Tibial artery (tissue), 4 donors: Measurements from ENCODE around the gene TPSB2.

ENCODE experiments used
- DNase-seq, 2 donors: peaks; one replicate each; pipeline ENCODE4 v3.0.0-alpha.2; 2019
- H3K27ac ChIP-seq, 2 donors: fragments of 200-600 bp; sonication (generic) in 1 of 2; 1 replicate in 1 of 2; 2 replicates in 1 of 2; pipeline ENCODE4 v1.5.1; 2018 to 2019; ENCODE audit warnings: mild to moderate bottlenecking in 1 of 2
- H3K27me3 ChIP-seq, 2 donors: fragments of 200-600 bp; sonication (generic) in 1 of 2; one replicate each; pipeline versions ENCODE4 v1.5.1 to v1.6.0; 2016 to 2019
- H3K36me3 ChIP-seq, 3 donors: fragments of 200-600 bp; sonication (generic) in 2 of 3; one replicate each; pipeline ENCODE4 v1.5.1; 2016 to 2019; ENCODE audit warnings: mild to moderate bottlenecking in 2 of 3
- H3K4me1 ChIP-seq, 4 donors: fragments of 200-600 bp; sonication (generic) in 2 of 4; 1 replicate in 3 of 4; 2 replicates in 1 of 4; pipeline ENCODE4 v1.5.1; 2016 to 2019
- H3K4me3 ChIP-seq, 2 donors: fragments of 200-600 bp; sonication (generic) in 1 of 2; 1 replicate in 1 of 2; 2 replicates in 1 of 2; pipeline ENCODE4 v1.5.1; 2018 to 2019; ENCODE audit warnings: mild to moderate bottlenecking in 2 of 2
- H3K9me3 ChIP-seq, 3 donors: fragments of 200-600 bp; sonication (generic) in 1 of 3; one replicate each; pipeline ENCODE4 v1.5.1; 2016 to 2019
- intact Hi-C: fragments of 100-400 bp; cut with DNase I; formaldehyde crosslinking; loops from one replicate; pipeline ENCODE4 v1.15.0; 2023; ENCODE audit warnings: low total_unique reads
- TF ChIP-seq, protein P1 (sequence below), 2 experiments: fragments of 200-600 bp in 1 of 2; fragments of 450-650 bp in 1 of 2; IDR thresholded peaks; one replicate each; pipeline ENCODE4 v1.5.1; 2017 to 2019; ENCODE audit warnings: antibody characterized with exemption in 2 of 2, mild to moderate bottlenecking in 1 of 2, moderate library complexity in 1 of 2

The TPSB2 gene

DNA sequence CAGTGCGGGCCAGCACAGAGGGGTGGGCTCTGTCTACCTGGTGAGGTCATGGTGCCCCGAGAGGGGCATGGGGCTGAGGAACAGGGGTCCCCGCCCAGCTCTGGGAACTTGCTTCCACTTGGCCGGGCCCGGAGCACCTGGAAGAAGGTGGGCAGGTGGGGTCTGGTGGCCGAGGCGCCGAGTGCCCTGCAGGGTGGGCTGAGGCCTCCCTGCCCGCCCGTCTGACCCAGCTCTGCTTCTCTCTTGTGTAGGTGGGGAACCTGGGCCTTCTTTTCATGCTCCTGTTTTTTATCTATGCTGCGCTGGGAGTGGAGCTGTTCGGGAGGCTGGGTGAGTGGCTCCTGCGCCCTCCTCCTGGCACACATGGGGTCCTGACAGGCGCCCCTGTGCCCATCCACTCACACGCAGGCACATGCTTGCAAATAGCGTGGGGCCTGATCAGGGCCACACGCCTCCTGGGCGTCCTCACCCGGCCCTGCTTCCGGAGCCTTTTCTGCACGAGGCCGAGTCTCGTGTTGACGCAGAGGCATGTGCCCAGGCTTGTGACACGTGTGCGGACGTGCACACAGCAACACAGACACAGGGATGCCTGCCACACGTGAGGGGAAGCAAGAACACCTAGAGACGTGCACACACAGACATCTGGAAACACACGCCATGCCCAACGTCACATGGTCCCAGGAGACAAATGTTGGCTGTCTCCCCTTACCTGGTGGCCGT, 13.1 kb downstream of the TPSB2 start:
- TF ChIP-seq, protein P1, sequence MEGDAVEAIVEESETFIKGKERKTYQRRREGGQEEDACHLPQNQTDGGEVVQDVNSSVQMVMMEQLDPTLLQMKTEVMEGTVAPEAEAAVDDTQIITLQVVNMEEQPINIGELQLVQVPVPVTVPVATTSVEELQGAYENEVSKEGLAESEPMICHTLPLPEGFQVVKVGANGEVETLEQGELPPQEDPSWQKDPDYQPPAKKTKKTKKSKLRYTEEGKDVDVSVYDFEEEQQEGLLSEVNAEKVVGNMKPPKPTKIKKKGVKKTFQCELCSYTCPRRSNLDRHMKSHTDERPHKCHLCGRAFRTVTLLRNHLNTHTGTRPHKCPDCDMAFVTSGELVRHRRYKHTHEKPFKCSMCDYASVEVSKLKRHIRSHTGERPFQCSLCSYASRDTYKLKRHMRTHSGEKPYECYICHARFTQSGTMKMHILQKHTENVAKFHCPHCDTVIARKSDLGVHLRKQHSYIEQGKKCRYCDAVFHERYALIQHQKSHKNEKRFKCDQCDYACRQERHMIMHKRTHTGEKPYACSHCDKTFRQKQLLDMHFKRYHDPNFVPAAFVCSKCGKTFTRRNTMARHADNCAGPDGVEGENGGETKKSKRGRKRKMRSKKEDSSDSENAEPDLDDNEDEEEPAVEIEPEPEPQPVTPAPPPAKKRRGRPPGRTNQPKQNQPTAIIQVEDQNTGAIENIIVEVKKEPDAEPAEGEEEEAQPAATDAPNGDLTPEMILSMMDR (IDR thresholded peaks at IDR 0.05), result no peak
- intact Hi-C loops, result no loop called here
- H3K36me3 ChIP-seq, result peaks cover 76 to 99% (median 91%) of the 10 kb centered on the region in 3 donors

DNA sequence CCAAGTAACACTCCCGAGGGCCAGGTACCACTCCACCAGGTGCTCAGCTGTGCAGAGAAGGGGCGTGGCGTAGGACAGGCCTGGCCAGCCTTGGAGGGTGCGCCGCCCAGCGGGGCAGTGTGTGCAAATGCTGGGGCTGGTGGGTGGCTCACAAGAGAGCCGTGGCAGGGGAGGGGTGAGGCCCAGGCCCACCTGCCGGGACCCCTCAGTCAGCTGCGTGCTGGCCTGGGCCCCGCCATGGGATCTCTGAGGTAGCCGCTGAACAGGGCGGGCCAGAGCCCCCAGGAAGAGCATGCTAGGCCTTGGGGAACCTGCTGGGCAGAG, 13.7 kb downstream of the TPSB2 start:
- no peaks in the 10 kb centered on the region for H3K4me1 ChIP-seq
- H3K4me3 ChIP-seq, result no peak overlapping the region
- intact Hi-C loops, result no loop called here
- H3K27ac ChIP-seq, result no peak overlapping the region
- DNase-seq, result no peak
- peaks cover 82 to 100% (median 93%) of the 10 kb centered on the region in 3 donors for H3K36me3 ChIP-seq
- no peaks in the 10 kb centered on the region for H3K27me3 ChIP-seq
- TF ChIP-seq, protein P1 (IDR thresholded peaks at IDR 0.05), result no peak
- no peaks in the 10 kb centered on the region for H3K9me3 ChIP-seq

More for the DNA sequence above, 13.1 kb downstream of the TPSB2 start:
- no peak overlapping the region for H3K27ac ChIP-seq
- no peak for DNase-seq
- no peaks in the 10 kb centered on the region for H3K27me3 ChIP-seq
- H3K4me1 ChIP-seq, result no peaks in the 10 kb centered on the region
- H3K9me3 ChIP-seq, result no peaks in the 10 kb centered on the region
- H3K4me3 ChIP-seq, result no peak overlapping the region

DNA sequence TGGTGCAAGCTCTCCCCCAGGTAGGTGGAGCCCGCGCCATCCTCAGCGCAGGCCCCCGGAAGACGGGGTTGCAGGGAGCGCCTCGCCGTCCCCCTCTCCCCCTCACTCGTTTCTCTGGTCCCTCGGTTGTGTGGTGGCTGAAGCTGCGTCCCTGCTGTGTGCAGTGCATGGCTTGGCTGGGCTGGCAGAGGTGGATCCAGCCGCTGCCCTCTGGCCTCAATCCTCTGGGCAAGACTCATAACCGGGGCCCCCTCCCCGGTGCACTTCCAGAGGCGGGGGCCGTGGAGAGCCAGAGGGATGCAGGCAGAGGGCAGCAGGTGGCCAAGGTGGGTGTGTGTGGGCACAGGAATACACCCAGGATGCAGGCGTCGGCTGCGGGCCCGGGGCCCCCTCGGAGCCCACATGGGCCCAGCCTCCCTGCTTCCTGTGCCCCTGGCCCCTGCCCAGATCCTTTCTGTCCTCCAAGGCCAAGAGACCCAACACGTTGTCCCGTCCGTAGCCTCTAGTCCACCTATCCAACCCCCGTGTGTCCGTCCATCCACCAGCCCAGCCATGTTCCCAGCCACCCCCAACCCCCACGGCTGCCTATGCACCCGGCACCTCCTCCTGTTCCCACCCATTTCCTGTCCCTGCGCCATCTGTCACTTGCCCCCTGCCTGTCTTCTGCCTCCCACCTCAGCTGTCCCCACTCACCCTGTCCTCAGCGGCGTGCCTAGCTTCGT, 14.2 kb downstream of the TPSB2 start:
- TF ChIP-seq, protein P1 (IDR thresholded peaks at IDR 0.05), result no peak
- Histone ChIP-seq H3K4me1 (no peaks in the 10 kb centered on the region), H3K36me3 (peaks cover 82 to 100% (median 93%) of the 10 kb centered on the region in 3 donors), H3K27me3 (no peaks in the 10 kb centered on the region), H3K4me3 (no peak overlapping the region), H3K9me3 (no peaks in the 10 kb centered on the region), H3K27ac (no peak overlapping the region)
- intact Hi-C loops, result no loop called here
- no peak for DNase-seq

DNA sequence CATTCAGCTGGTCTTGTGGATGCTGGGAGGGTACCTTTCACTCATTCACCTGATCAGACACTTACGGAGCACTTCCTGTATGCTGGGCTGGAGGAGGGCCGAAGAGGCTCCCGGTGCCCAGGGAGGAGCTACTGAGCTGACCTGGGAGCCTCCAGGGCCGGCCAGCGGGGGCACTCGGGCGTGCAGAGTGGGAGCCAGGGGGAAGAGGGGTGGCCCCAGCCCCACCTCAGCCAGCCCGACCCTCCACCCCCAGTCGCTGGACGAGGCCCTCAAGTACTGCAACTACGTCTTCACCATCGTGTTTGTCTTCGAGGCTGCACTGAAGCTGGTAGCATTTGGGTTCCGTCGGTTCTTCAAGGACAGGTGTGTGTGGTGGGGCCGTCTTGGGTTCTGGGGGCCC, 15.3 kb downstream of the TPSB2 start:
- TF ChIP-seq, protein P1 (IDR thresholded peaks at IDR 0.05), result no peak
- Histone ChIP-seq H3K4me3 (no peak overlapping the region), H3K4me1 (no peaks in the 10 kb centered on the region), H3K9me3 (no peaks in the 10 kb centered on the region), H3K27ac (no peak overlapping the region), H3K36me3 (peaks cover 83 to 100% (median 94%) of the 10 kb centered on the region in 3 donors), H3K27me3 (no peaks in the 10 kb centered on the region)
- no peak for DNase-seq
- intact Hi-C loops, result no loop called here

DNA sequence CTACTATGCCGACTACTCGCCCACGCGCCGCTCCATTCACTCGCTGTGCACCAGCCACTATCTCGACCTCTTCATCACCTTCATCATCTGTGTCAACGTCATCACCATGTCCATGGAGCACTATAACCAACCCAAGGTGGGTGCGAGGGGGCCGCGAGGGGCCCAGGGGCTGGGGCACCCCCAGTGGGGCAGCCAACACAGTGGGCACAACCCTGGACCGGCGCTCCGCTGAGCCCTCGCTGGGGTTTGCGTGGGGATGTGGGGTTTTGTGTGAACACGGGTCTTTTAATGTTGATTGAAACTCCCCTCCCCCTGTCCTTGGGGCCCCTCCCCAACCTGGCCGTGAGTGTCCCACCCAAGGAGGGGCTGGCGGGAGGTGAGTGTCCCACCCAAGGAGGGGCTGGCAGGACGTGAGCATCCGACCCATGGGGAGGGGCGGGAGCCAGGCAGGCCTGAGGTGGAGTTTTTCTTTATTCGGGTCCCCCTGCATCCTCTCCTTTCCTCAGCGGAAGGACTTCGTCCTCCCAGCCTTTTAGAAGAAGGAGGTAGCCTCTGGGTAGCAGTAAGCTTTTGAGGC, 16.1 kb downstream of the TPSB2 start:
- intact Hi-C loops, result no loop called here
- TF ChIP-seq, protein P1 (IDR thresholded peaks at IDR 0.05), result no peak
- Histone ChIP-seq H3K27me3 (no peaks in the 10 kb centered on the region), H3K4me1 (no peaks in the 10 kb centered on the region), H3K36me3 (peaks cover 92 to 100% (median 93%) of the 10 kb centered on the region in 3 donors), H3K27ac (no peak overlapping the region), H3K4me3 (no peak overlapping the region), H3K9me3 (no peaks in the 10 kb centered on the region)
- no peak for DNase-seq
